ENCODE data around the gene MLLT3. TPM values are rescaled to one million over a fixed set of nuclear protein-coding genes. Genes with fewer than 3 reads are reported as not detected.

Gene MLLT3
- total and polyA plus RNA-seq, 2 of the 8 experiments (the other 6 are each of a cell fraction or from before 2014, with no cell fraction given) = 5.9 to 9.6 TPM

DNA sequence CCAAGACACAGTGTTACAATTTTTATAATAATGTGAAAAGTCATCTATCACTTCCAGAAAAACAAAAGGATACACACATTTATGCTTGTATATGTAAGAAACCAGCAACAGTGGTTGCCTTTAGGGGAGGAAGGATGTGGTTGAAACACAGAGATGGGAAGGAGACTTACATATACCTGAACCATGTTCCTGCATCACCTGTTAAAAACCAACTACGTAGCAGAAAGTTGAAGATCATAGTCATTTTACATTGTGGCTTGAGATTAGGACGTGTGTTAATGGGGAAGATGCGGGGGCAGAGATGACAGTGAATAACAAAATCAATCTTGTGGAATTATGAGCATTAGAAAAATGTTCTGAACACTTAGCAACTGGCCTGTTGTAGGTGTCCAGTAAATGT, 307.3 kb downstream of the MLLT3 start (continued):
- TF ChIP-seq, protein P1, sequence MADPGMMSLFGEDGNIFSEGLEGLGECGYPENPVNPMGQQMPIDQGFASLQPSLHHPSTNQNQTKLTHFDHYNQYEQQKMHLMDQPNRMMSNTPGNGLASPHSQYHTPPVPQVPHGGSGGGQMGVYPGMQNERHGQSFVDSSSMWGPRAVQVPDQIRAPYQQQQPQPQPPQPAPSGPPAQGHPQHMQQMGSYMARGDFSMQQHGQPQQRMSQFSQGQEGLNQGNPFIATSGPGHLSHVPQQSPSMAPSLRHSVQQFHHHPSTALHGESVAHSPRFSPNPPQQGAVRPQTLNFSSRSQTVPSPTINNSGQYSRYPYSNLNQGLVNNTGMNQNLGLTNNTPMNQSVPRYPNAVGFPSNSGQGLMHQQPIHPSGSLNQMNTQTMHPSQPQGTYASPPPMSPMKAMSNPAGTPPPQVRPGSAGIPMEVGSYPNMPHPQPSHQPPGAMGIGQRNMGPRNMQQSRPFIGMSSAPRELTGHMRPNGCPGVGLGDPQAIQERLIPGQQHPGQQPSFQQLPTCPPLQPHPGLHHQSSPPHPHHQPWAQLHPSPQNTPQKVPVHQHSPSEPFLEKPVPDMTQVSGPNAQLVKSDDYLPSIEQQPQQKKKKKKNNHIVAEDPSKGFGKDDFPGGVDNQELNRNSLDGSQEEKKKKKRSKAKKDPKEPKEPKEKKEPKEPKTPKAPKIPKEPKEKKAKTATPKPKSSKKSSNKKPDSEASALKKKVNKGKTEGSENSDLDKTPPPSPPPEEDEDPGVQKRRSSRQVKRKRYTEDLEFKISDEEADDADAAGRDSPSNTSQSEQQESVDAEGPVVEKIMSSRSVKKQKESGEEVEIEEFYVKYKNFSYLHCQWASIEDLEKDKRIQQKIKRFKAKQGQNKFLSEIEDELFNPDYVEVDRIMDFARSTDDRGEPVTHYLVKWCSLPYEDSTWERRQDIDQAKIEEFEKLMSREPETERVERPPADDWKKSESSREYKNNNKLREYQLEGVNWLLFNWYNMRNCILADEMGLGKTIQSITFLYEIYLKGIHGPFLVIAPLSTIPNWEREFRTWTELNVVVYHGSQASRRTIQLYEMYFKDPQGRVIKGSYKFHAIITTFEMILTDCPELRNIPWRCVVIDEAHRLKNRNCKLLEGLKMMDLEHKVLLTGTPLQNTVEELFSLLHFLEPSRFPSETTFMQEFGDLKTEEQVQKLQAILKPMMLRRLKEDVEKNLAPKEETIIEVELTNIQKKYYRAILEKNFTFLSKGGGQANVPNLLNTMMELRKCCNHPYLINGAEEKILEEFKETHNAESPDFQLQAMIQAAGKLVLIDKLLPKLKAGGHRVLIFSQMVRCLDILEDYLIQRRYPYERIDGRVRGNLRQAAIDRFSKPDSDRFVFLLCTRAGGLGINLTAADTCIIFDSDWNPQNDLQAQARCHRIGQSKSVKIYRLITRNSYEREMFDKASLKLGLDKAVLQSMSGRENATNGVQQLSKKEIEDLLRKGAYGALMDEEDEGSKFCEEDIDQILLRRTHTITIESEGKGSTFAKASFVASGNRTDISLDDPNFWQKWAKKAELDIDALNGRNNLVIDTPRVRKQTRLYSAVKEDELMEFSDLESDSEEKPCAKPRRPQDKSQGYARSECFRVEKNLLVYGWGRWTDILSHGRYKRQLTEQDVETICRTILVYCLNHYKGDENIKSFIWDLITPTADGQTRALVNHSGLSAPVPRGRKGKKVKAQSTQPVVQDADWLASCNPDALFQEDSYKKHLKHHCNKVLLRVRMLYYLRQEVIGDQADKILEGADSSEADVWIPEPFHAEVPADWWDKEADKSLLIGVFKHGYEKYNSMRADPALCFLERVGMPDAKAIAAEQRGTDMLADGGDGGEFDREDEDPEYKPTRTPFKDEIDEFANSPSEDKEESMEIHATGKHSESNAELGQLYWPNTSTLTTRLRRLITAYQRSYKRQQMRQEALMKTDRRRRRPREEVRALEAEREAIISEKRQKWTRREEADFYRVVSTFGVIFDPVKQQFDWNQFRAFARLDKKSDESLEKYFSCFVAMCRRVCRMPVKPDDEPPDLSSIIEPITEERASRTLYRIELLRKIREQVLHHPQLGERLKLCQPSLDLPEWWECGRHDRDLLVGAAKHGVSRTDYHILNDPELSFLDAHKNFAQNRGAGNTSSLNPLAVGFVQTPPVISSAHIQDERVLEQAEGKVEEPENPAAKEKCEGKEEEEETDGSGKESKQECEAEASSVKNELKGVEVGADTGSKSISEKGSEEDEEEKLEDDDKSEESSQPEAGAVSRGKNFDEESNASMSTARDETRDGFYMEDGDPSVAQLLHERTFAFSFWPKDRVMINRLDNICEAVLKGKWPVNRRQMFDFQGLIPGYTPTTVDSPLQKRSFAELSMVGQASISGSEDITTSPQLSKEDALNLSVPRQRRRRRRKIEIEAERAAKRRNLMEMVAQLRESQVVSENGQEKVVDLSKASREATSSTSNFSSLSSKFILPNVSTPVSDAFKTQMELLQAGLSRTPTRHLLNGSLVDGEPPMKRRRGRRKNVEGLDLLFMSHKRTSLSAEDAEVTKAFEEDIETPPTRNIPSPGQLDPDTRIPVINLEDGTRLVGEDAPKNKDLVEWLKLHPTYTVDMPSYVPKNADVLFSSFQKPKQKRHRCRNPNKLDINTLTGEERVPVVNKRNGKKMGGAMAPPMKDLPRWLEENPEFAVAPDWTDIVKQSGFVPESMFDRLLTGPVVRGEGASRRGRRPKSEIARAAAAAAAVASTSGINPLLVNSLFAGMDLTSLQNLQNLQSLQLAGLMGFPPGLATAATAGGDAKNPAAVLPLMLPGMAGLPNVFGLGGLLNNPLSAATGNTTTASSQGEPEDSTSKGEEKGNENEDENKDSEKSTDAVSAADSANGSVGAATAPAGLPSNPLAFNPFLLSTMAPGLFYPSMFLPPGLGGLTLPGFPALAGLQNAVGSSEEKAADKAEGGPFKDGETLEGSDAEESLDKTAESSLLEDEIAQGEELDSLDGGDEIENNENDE (IDR thresholded peaks at IDR 0.05; ENCODE audit: insufficient replicate concordance, low read length) = no peak
- no peak for TF ChIP-seq CBX5 (IDR thresholded peaks at IDR 0.05; ENCODE audit: low read depth, low read length)
- TF ChIP-seq POU5F1 (IDR thresholded peaks at IDR 0.05; ENCODE audit: low read depth, low read length) = no peak
- TF ChIP-seq BCL11A (IDR thresholded peaks at IDR 0.05; ENCODE audit: low read depth in 2 of 2, low read length in 2 of 2) = no peak
- TF ChIP-seq, protein P2, sequence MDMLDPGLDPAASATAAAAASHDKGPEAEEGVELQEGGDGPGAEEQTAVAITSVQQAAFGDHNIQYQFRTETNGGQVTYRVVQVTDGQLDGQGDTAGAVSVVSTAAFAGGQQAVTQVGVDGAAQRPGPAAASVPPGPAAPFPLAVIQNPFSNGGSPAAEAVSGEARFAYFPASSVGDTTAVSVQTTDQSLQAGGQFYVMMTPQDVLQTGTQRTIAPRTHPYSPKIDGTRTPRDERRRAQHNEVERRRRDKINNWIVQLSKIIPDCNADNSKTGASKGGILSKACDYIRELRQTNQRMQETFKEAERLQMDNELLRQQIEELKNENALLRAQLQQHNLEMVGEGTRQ (IDR thresholded peaks at IDR 0.05; ENCODE audit: low read length) = no peak
- TF ChIP-seq NRF1 (IDR thresholded peaks at IDR 0.05; ENCODE audit: low read depth, low read length) = no peak
- TF ChIP-seq TBP (IDR thresholded peaks at IDR 0.05; ENCODE audit: low read depth, low read length) = no peak
- TF ChIP-seq FOSL1 (IDR thresholded peaks at IDR 0.05; ENCODE audit: insufficient read depth, low read depth, low read length) = no peak

Measured in H1 (cell line).